ENCODE results near the gene CFI. TPM values are rescaled to one million over a fixed set of nuclear protein-coding genes. Genes with fewer than 3 reads are reported as not detected.

Gene CFI
- total and polyA plus RNA-seq, 2 experiments from 2014 or later, result 112 to 163 TPM

DNA sequence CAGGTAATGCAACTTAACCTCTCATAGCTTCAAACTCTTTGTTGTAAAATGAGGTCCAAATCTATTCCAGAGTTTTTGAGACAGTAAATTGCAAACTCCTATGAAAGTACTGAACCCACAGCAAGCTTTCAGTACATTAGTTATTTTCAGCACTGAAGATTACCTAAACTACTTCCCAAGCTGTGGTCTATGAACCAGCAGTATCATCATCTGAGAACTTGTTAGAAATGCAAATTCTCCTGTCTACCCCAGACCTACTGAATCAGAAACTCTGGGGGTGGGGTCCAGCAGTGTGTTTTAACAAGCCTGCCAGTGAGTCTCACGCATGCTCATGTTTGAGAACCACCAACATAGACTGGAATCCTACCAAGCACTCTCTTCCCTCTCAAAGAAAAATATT is 92.8 kb downstream of the CFI start:
- 89% methylated on average over 1 of the region's 1 CpG for WGBS (ENCODE audit: low lambda C conversion rate, missing lambda C conversion rate)
- Histone ChIP-seq H3K27ac (no peak overlapping the region), H4K20me1 (ENCODE audit: insufficient read depth, poor library complexity, severe bottlenecking) (no peaks in the 10 kb centered on the region), H3K4me2 (no peak overlapping the region), H3K36me3 (replicated peaks; ENCODE audit: insufficient read depth, low read depth) (no peaks in the 10 kb centered on the region), H3K27me3 (no peaks in the 10 kb centered on the region), H3K9me3 (ENCODE audit: low read depth) (no peaks in the 10 kb centered on the region), H3K9me2 (replicated peaks; ENCODE audit: insufficient read depth) (no peaks in the 10 kb centered on the region), H2AFZ (no peak overlapping the region), H3K79me2 (no peaks in the 10 kb centered on the region), H3K4me3 (no peak overlapping the region), H3K4me1 (ENCODE audit: insufficient read depth) (peaks cover under 1% of the 10 kb centered on the region)
- no peak for DNase-seq (ENCODE audit: low spot score)
- TF ChIP-seq, protein P1, sequence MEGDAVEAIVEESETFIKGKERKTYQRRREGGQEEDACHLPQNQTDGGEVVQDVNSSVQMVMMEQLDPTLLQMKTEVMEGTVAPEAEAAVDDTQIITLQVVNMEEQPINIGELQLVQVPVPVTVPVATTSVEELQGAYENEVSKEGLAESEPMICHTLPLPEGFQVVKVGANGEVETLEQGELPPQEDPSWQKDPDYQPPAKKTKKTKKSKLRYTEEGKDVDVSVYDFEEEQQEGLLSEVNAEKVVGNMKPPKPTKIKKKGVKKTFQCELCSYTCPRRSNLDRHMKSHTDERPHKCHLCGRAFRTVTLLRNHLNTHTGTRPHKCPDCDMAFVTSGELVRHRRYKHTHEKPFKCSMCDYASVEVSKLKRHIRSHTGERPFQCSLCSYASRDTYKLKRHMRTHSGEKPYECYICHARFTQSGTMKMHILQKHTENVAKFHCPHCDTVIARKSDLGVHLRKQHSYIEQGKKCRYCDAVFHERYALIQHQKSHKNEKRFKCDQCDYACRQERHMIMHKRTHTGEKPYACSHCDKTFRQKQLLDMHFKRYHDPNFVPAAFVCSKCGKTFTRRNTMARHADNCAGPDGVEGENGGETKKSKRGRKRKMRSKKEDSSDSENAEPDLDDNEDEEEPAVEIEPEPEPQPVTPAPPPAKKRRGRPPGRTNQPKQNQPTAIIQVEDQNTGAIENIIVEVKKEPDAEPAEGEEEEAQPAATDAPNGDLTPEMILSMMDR (IDR thresholded peaks at IDR 0.05; ENCODE audit: poor library complexity), result no peak

DNA sequence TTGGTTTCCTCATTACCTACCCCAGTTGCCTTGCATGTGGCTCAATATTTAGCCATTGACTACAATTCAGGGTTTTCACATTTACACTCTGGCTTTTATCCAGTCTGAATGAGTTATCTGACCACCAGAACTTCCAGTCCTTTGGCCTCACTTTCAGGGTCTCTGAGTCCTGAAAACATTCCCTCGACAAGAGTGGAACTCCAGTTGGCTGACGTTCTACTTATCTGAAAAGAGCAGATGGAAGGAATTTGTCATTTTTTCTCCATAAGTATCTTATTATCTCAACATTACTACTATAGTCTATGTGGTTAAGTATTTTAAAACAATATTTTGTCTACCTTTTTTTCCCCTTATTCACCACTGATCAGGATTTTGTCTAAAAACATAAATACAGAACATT is 93.4 kb downstream of the CFI start:
- Histone ChIP-seq H3K27ac (no peak overlapping the region), H2AFZ (no peak overlapping the region), H3K27me3 (no peaks in the 10 kb centered on the region), H3K79me2 (no peaks in the 10 kb centered on the region), H3K36me3 (replicated peaks; ENCODE audit: insufficient read depth, low read depth) (no peaks in the 10 kb centered on the region), H3K9me3 (ENCODE audit: low read depth) (no peaks in the 10 kb centered on the region), H3K4me3 (no peak overlapping the region), H3K4me2 (no peak overlapping the region), H4K20me1 (ENCODE audit: insufficient read depth, poor library complexity, severe bottlenecking) (no peaks in the 10 kb centered on the region), H3K4me1 (ENCODE audit: insufficient read depth) (peaks cover 4% of the 10 kb centered on the region), H3K9me2 (replicated peaks; ENCODE audit: insufficient read depth) (no peaks in the 10 kb centered on the region)
- no peak for DNase-seq (ENCODE audit: low spot score)
- 85% methylated on average over 2 of the region's 2 CpGs for WGBS (ENCODE audit: low lambda C conversion rate, missing lambda C conversion rate)
- no peak for TF ChIP-seq EZH2 (IDR thresholded peaks at IDR 0.05; ENCODE audit: borderline replicate concordance)
- no peak for TF ChIP-seq EZH2phosphoT487 (IDR thresholded peaks at IDR 0.05; ENCODE audit: low read depth, severe bottlenecking, unreplicated experiment)
- TF ChIP-seq, protein P1 (IDR thresholded peaks at IDR 0.05; ENCODE audit: poor library complexity), result no peak

DNA sequence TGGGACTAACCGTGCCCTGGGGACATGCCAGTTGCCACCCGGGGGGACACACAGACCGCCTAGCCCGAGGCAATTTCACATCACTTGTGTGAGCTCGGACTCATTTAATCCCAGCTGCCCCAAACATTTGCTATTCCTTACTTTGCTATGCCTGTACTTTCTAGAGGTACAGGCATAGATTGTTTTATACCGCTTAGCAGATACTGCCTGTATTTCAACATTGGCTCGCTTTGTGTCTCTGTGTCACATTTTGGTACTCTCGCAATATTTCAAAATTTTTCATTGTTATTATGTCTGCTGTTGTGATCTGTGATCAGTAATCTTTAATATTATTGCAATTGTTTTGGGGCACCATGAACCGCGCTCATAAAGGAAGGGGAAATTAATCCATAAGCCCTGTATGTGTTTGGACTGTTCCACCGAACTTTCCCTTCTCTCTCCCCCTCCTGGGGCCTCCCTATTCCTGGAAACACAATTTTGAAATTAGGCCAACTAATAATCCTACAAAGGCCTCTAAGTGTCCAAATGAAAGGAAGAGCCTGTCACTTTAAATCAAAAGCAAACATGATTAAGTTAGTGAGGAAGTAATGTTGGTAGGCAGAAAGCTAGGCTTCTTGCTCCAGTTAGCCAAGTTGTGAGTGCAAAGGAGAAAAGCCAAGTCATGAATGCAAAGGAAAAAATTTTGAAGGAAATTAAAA is 98.0 kb downstream of the CFI start:
- Histone ChIP-seq H3K79me2 (peaks cover 32% of the 10 kb centered on the region), H3K27ac (peak overlapping the region; percentile 97), H4K20me1 (ENCODE audit: insufficient read depth, poor library complexity, severe bottlenecking) (peaks cover 7% of the 10 kb centered on the region), H3K4me3 (peak overlapping the region; percentile 99), H3K9me2 (replicated peaks; ENCODE audit: insufficient read depth) (no peaks in the 10 kb centered on the region), H3K4me2 (peak overlapping the region; percentile 78), H2AFZ (peak overlapping the region; percentile 97), H3K27me3 (no peaks in the 10 kb centered on the region), H3K4me1 (ENCODE audit: insufficient read depth) (peaks cover 28% of the 10 kb centered on the region), H3K36me3 (replicated peaks; ENCODE audit: insufficient read depth, low read depth) (no peaks in the 10 kb centered on the region), H3K9me3 (ENCODE audit: low read depth) (no peaks in the 10 kb centered on the region)
- WGBS (ENCODE audit: low lambda C conversion rate, missing lambda C conversion rate), result 29% methylated on average over 11 of the region's 11 CpGs
- TF ChIP-seq EZH2 (IDR thresholded peaks at IDR 0.05; ENCODE audit: borderline replicate concordance) (no peak), EZH2phosphoT487 (IDR thresholded peaks at IDR 0.05; ENCODE audit: low read depth, severe bottlenecking, unreplicated experiment) (no peak)
- TF ChIP-seq, protein P1 (IDR thresholded peaks at IDR 0.05; ENCODE audit: poor library complexity), result no peak
- peak; percentile 12 for DNase-seq (ENCODE audit: low spot score)

Measured in hepatocyte (in vitro differentiated cells).